ENCODE measurements around the gene DNAH2.

DNA sequence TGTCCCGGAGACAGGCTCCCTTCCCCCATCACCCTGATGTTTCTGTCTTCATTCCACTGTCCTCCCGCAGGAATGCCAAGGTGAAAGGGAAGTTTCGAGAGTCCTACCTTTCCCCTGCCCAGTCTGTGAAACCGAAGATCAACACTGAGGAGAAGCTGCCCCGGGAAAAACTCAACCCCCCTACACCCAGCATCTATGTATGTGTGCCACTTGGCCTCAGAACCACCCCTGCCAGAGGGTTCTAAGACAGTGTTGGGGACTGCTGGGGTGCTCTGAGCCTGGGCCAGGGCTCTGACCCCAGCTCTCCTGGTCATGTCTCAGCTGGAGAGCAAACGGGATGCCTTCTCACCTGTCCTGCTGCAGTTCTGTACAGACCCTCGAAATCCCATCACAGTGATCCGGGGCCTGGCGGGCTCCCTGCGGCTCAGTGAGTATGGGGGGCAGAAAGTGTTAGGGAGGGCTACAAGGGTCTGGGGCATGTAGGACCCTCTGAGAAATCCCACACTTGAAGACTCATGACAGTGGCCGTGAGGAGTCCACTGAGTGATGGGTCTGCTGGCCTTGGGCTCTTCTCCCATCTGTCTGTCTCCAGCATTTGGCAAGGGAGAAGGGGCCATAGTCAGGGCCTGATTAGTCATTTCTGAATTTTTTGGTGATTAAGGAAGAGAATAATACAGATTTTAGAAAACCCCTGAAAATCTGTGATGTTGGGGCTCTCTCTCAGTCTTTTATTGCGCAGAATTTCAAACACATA, 132.4 kb downstream of the DNAH2 start:
- TF ChIP-seq, protein P1, sequence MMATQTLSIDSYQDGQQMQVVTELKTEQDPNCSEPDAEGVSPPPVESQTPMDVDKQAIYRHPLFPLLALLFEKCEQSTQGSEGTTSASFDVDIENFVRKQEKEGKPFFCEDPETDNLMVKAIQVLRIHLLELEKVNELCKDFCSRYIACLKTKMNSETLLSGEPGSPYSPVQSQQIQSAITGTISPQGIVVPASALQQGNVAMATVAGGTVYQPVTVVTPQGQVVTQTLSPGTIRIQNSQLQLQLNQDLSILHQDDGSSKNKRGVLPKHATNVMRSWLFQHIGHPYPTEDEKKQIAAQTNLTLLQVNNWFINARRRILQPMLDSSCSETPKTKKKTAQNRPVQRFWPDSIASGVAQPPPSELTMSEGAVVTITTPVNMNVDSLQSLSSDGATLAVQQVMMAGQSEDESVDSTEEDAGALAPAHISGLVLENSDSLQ (IDR thresholded peaks at IDR 0.05): no peak
- TF ChIP-seq SP1 (IDR thresholded peaks at IDR 0.05) (no peak), FOXK2 (IDR thresholded peaks at IDR 0.05) (no peak), ZNF384 (IDR thresholded peaks at IDR 0.05) (no peak), FOXM1 (IDR thresholded peaks at IDR 0.05; ENCODE audit: borderline replicate concordance) (no peak), ARNT (IDR thresholded peaks at IDR 0.05) (no peak), TARDBP (IDR thresholded peaks at IDR 0.05) (no peak), SUZ12 (IDR thresholded peaks at IDR 0.05) (no peak)

Measured in HEK293T (cell line).